Endodermal cell (in vitro differentiated cells): ENCODE results near the gene RHOB. TPM values are rescaled to one million over a fixed set of nuclear protein-coding genes. Genes with fewer than 3 reads are reported as not detected.

Experiments
- DNase-seq: peaks from one replicate; pipeline ENCODE4 v3.0.0-alpha.2; 2017
- H3K27ac ChIP-seq: 2 replicates; pipeline ENCODE4 v1.5.1; 2013; ENCODE audit warnings: mild to moderate bottlenecking, low read depth, low read length, moderate library complexity
- H3K27me3 ChIP-seq: 2 replicates; pipeline ENCODE4 v1.6.1; 2013; ENCODE audit warnings: mild to moderate bottlenecking, low read length, moderate library complexity; ENCODE audit not compliant: insufficient read depth, control insufficient read depth, poor library complexity, severe bottlenecking
- H3K36me3 ChIP-seq: 2 replicates; pipeline ENCODE4 v1.7.0; 2013; ENCODE audit warnings: mild to moderate bottlenecking, low read length, moderate library complexity; ENCODE audit not compliant: control insufficient read depth, insufficient read depth
- H3K4me1 ChIP-seq: one replicate; pipeline ENCODE4 v1.7.0; 2013; ENCODE audit warnings: low read length; ENCODE audit not compliant: control insufficient read depth, insufficient read depth
- H3K4me3 ChIP-seq: 2 replicates; pipeline ENCODE4 v1.5.1; 2013; ENCODE audit warnings: mild to moderate bottlenecking, low read length, moderate library complexity
- H3K9ac ChIP-seq: 2 replicates; pipeline ENCODE4 v1.6.1; 2013; ENCODE audit warnings: mild to moderate bottlenecking, low read length, moderate library complexity; ENCODE audit not compliant: poor library complexity, severe bottlenecking; ENCODE audit errors: extremely low read depth
- H3K9me3 ChIP-seq: 2 replicates; pipeline ENCODE4 v1.6.1; 2013; ENCODE audit warnings: mild to moderate bottlenecking, low read length, moderate library complexity; ENCODE audit not compliant: control insufficient read depth
- H3K27ac Mint-ChIP-seq: 2 replicates; pipeline ENCODE4 v1.8.0; 2020; ENCODE audit warnings: mixed read lengths
- H3K27me3 Mint-ChIP-seq: 2 replicates; pipeline ENCODE4 v1.8.0; 2021; ENCODE audit warnings: mild to moderate bottlenecking, mixed read lengths; ENCODE audit not compliant: insufficient read depth
- H3K36me3 Mint-ChIP-seq: 2 replicates; pipeline ENCODE4 v1.8.0; 2020; ENCODE audit warnings: low read depth, mixed read lengths
- H3K4me1 Mint-ChIP-seq: 2 replicates; pipeline ENCODE4 v1.8.0; 2020; ENCODE audit warnings: mixed read lengths
- H3K4me3 Mint-ChIP-seq: 2 replicates; pipeline ENCODE4 v1.8.0; 2020; ENCODE audit warnings: mild to moderate bottlenecking, moderate library complexity, mixed read lengths
- H3K9me3 Mint-ChIP-seq: 2 replicates; pipeline ENCODE4 v1.8.0; 2020; ENCODE audit warnings: mild to moderate bottlenecking, mixed read lengths
- WGBS, 2 experiments: methylation state at CpG; one replicate each; pipeline versions ENCODE4 v1.1.5 to v1.1.7; 2013; ENCODE audit warnings: missing lambda C conversion rate in 2 of 2, mixed read lengths in 1 of 2; ENCODE audit not compliant: insufficient coverage in 1 of 2, insufficient read length in 1 of 2; 5-methylcytosine and 5-hydroxymethylcytosine counted together
- total RNA-seq, 2 donors: library from RNA; stranded (reverse); fragmentation: NEBNext Ultra II Directional in 1 of 2; extraction: Animal tissue kit (Norgen Biotek cat#: 25700) in 1 of 2; gene quantifications; 2 replicates in 1 of 2; 3 replicates in 1 of 2; pipeline ENCODE4 v1.2.1, GENCODE V29; 2021
- TF ChIP-seq, protein P1 (sequence below): fragments of 200-600 bp; sonication (generic); conservative IDR thresholded peaks from 2 replicates; pipeline ENCODE4 v1.5.0; 2021; ENCODE audit warnings: antibody characterized with exemption, mild to moderate bottlenecking

Gene RHOB
- total RNA-seq, 2 donors from 2014 or later, result 25.6 to 47.0 TPM

DNA sequence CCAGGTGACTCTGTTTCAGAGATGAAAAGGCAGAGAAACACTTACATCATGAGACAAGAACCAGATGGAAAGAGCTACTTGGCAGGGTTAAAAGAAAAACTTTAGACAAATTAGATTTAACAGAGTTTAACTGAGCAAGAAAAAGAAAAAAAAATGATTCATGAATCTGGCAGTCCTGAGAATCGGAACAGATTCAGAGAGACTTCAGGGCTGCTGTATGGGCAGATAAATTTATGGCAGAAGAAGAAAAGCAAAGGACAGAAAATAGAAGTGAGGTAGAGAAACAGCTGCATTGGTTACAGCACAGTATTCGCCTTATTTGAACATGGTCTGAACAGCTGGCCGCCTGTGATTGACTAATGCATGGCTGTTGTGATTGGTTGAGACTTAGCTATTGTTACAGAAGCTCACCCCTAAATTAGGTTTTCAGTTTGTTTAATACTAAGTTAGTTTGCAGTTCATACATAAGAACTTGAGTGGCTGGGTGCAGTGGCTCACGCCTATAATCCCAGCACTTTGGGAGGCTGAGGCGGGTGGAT, 43.0 kb upstream of the RHOB start:
- Histone ChIP-seq H3K4me1 (no peaks in the 10 kb centered on the region), H3K27ac (no peak overlapping the region), H3K4me3 (no peak overlapping the region), H3K36me3 (no peaks in the 10 kb centered on the region), H3K27me3 (no peaks in the 10 kb centered on the region), H3K9ac (no peak overlapping the region), H3K9me3 (peaks cover 4% of the 10 kb centered on the region)
- Mint-ChIP-seq H3K27ac (no peak overlapping the region), H3K4me1 (no peaks in the 10 kb centered on the region), H3K36me3 (no peaks in the 10 kb centered on the region), H3K4me3 (no peak overlapping the region), H3K9me3 (peaks cover 10% of the 10 kb centered on the region), H3K27me3 (peaks cover 6% of the 10 kb centered on the region)
- 67 to 84% methylated on average over 3 to 5 of the region's 5 CpGs for WGBS, 2 experiments
- TF ChIP-seq, protein P1, sequence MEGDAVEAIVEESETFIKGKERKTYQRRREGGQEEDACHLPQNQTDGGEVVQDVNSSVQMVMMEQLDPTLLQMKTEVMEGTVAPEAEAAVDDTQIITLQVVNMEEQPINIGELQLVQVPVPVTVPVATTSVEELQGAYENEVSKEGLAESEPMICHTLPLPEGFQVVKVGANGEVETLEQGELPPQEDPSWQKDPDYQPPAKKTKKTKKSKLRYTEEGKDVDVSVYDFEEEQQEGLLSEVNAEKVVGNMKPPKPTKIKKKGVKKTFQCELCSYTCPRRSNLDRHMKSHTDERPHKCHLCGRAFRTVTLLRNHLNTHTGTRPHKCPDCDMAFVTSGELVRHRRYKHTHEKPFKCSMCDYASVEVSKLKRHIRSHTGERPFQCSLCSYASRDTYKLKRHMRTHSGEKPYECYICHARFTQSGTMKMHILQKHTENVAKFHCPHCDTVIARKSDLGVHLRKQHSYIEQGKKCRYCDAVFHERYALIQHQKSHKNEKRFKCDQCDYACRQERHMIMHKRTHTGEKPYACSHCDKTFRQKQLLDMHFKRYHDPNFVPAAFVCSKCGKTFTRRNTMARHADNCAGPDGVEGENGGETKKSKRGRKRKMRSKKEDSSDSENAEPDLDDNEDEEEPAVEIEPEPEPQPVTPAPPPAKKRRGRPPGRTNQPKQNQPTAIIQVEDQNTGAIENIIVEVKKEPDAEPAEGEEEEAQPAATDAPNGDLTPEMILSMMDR, result no peak
- no peak for DNase-seq

DNA sequence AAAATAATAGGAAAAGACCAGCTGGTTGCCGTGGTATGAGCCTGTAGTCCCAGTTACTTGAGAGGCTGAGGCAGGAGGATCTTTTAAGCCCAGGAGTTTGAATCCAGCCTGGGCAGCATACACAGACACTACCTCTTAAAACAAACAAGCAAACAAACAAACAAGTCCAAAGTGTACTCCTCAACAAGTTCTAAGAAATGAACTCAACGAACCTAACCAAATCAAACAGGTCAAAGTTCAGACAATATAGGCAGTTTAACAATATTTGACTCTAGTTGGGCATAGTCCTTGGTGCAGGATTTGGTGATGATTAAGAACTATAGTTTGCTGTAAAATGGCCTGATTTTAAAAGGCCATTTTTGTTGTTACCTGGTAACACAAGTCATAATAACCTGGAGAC, 41.9 kb upstream of the RHOB start:
- TF ChIP-seq, protein P1, result no peak
- no peak overlapping the region for H3K4me3 ChIP-seq
- no peak overlapping the region for H3K4me3 Mint-ChIP-seq
- H3K27ac Mint-ChIP-seq, result no peak overlapping the region
- 93 to 94% methylated on average over 2 of the region's 2 CpGs for WGBS, 2 experiments
- H3K36me3 ChIP-seq, result no peaks in the 10 kb centered on the region
- no peaks in the 10 kb centered on the region for H3K4me1 ChIP-seq
- H3K9me3 Mint-ChIP-seq, result peaks cover 20% of the 10 kb centered on the region
- peaks cover 9% of the 10 kb centered on the region for H3K27me3 Mint-ChIP-seq
- H3K36me3 Mint-ChIP-seq, result no peaks in the 10 kb centered on the region
- DNase-seq, result no peak
- H3K9me3 ChIP-seq, result peaks cover 12% of the 10 kb centered on the region
- no peak overlapping the region for H3K9ac ChIP-seq
- H3K27ac ChIP-seq, result no peak overlapping the region
- no peaks in the 10 kb centered on the region for H3K4me1 Mint-ChIP-seq
- H3K27me3 ChIP-seq, result no peaks in the 10 kb centered on the region

DNA sequence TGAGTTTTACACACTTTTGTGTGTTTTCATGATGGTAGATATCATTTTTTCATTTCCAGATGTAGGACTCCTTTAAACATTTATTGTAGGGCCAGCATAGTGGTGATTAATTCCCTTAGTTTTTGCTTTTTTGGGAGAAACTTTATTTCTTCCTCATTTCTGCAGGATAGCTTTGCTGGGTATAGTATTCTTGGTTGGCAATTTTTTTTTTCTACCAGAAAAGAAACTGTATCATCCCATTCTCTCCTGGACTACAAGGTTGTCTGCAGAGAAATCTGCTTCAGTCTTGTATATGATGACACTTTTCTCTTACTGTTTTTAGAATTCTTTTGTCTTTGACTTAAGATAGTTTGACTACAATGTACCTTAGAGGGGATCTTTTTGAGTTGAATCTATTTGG, 37.8 kb upstream of the RHOB start:
- H3K4me3 Mint-ChIP-seq, result no peak overlapping the region
- peaks cover 16% of the 10 kb centered on the region for H3K9me3 ChIP-seq
- H3K4me3 ChIP-seq, result no peak overlapping the region
- peaks cover 9% of the 10 kb centered on the region for H3K27me3 Mint-ChIP-seq
- no peaks in the 10 kb centered on the region for H3K36me3 ChIP-seq
- no peaks in the 10 kb centered on the region for H3K4me1 Mint-ChIP-seq
- no peak overlapping the region for H3K27ac ChIP-seq
- no peak for DNase-seq
- H3K36me3 Mint-ChIP-seq, result no peaks in the 10 kb centered on the region
- TF ChIP-seq, protein P1, result no peak
- no peaks in the 10 kb centered on the region for H3K4me1 ChIP-seq
- H3K27ac Mint-ChIP-seq, result no peak overlapping the region
- H3K27me3 ChIP-seq, result no peaks in the 10 kb centered on the region
- peaks cover 27% of the 10 kb centered on the region for H3K9me3 Mint-ChIP-seq
- H3K9ac ChIP-seq, result no peak overlapping the region
